8988T (cell line): ENCODE data around the gene IFNA8.
"Not testable (repeated sequence)": the region's sequence is repeated elsewhere in the genome, so short reads cannot be mapped to it uniquely, and the experiment has no call there.

Experiments used
- DNase-seq: peaks from one replicate; pipeline ENCODE4 v3.0.0; 2011

IFNA8 gene

GRCh38 chr9:21429191-21429590 lies 20.3 kb downstream of the IFNA8 start:
- no peak for DNase-seq

DNA sequence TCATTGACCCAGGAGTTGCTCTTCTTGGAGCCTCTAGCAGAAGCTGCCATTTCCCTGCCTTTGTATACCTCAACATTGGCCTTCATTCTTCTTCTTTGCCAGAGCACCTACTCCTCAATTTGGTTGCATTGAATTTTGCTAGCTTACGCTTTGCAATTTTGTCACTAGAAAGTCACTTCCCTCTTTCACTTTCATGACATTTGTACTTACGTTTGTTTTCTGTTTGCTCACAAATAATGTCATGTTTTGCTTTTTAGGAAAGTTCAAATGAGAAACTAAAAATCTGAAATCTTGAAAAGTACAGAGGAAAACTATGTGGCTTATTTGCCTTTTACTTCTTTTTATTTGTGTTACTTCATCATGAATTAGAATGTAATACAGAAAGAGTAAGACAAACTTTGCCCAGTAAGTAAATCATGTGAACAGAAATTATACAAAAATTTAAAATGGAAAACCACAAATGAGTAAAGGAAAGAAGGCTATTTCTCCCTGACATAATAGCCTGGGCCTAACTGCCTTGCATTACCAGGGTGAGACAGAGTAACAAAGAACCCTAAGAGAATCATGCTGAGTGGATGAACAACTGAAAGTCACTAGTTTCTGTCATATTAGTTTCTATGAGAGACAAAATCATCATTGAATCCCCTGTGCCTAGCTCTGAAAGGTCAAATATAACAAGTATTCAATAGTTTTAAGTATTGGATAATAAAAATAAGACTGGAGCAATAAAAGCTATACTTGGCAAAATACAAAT lies 23.9 kb downstream of the IFNA8 start:
- DNase-seq: no peak

- DNase-seq: no peak
Observed at GRCh38 chr9:21434202-21435014, 25.5 kb downstream of the IFNA8 start.

GRCh38 chr9:21435015-21435383 lies 26.1 kb downstream of the IFNA8 start:
- not testable (repeated sequence) for DNase-seq

DNA sequence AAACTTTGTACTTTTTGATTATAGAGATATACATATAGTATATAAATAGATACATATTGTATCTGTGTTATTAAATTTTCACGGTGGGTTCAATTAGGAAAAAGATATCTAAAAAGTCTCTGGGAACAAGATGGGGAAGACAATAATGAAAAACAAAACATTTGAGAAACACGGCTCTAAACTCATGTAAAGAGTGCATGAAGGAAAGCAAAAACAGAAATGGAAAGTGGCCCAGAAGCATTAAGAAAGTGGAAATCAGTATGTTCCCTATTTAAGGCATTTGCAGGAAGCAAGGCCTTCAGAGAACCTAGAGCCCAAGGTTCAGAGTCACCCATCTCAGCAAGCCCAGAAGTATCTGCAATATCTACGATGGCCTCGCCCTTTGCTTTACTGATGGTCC lies 31.2 kb downstream of the IFNA8 start, which contains the start of gene IFNA1:
Gene IFNA1, plus strand, starts transcription at position 301 of the 400 bp plus-strand sequence. Its CDS starts 69 bp downstream, at position 370.
- no peak for DNase-seq

GRCh38 chr9:21443849-21444625 lies 35.1 kb downstream of the IFNA8 start:
- DNase-seq: no peak

DNA sequence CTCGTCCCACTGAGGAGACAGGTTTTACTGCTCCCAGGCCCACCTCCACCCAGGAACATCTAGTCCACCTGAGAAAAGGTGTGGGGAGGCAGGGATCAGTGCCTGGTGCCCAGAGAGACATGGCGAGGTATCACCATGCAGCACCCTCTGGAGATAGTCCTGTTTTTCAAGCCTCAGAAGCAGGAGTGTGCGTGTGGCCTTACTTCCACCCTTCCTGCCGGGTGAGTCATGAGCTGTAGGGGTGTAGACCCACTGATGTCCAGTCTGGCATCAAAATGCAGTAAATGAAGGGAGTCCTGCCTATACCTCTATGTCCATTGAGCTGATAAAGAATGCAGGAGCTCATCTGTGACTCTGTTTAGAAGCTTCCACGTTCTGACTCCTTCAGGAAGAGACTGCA lies 40.4 kb downstream of the IFNA8 start:
- not testable (repeated sequence) for DNase-seq

DNA sequence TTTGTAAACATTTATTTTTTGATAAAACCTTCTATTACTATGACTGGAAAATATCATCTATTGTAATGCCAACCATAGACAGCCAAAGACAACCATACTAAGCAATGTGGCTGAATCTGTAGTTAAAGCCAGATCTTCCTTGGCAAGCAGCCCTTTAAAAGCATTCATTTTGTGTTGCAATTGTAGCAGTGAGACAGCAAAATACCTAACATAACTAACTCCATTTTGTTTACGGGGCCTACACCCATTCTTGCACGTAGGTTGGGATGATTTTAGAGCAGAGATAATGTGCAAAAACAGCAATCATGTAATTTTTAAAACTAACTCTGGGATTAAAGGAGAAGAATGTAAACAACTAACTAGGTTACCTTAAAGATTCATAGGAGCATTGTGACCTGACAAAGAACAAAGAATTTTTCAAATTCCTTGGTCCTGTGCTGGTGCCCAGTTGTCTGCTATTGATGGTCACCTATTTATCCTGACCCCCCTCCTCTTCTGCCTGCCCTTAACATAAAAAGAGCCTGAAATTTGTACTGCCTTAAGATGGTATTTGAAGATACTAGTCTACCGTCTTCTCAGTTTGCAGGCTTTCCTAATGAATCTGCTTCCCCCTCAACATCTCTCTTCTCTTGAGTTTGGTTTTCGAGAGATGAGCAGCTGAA lies 41.9 kb downstream of the IFNA8 start:
- no peak for DNase-seq

- no peak for DNase-seq
Observed at GRCh38 chr9:21452681-21453080, 43.8 kb downstream of the IFNA8 start.

GRCh38 chr9:21454149-21454548 lies 45.2 kb downstream of the IFNA8 start:
- no peak for DNase-seq

GRCh38 chr9:21455320-21455719 lies 46.4 kb downstream of the IFNA8 start:
- no peak for DNase-seq
